GM19238 (cell line): ENCODE data around the gene FOXJ1.

ENCODE experiments used
- DNase-seq: peaks from one replicate; pipeline ENCODE4 v3.0.0; 2011; ENCODE audit warnings: low spot score; ENCODE audit not compliant: insufficient read length

FOXJ1 gene

DNA sequence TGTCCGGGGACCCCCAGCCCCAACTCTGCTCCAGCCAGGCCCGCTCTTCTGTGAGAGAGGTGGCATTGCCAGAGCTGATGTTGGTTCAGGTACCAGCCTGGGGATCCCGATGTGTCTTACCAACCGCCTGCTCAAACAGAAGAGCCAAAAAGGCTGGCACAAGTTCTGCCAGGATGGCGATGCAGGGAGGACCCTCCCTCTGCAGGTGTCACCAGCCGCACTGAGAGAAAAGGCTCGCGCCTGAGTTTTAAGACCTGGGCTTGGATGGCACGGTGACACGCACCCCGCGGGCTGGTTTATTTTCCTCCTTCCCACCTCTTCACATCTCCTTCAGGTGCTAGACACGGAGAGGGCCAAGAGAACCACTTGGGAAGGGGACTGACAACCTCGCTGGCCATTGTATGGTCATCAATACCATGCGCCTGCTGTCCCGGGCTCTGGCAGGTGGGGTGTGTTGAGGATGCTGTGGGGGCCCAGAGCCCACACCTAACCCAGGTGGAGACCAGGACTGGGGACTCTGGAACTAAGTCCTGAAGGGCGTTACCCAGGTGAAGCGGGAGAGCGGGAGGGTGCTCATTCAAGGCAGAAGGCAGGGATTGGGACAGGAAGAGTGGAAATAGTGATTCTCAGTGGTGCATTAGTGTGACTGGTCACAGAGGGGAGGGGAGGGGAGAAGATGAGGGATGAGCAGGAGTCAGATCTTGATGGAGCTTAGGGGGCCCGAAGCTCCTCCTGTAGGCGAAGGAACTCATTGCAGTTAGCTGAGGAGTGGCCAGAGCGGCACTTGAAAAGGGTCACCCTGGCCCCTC lies 16.3 kb downstream of the FOXJ1 start:
- no peak for DNase-seq

DNA sequence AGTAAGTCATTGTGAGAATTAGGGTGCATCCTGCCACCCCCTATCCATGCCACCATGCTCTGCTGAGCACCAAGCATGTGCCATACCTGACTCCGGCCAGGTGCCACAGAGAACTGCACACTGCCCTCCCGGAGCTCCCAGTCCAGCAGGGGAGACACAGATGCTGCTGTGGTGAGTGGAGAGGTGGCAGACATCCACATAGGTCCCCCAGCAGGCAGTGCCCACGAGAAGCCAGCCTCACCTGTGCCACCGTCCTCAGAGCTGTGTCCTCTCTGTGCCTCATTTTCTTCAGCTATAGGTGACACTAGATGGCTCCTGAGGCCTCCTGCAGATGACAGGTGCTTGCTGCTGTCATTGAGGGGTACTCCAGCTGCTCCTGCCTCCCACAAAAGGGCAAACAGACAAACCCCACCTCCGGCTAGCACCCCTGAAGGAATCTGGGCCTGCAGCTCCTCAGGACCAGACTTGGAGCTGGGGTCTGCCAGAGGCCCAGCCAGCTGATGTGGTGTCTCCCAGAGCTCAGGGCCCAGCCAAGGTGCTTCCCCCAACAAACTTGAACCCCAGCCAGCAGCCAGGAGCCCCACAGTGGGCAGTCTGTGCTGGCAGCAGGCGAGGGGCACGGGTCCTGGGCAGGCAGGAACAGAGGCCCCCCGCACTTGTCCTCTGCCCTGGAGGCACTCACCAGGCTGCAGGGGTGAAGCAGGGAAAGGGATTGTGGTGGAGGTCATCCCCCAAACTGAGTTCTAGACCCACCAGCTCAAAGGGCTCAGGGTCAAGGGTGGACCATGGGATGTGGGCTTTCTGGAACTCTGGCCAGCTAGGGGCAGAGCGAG lies 17.1 kb downstream of the FOXJ1 start:
- no peak for DNase-seq

GRCh38 chr17:76123191-76123499 lies 17.9 kb downstream of the FOXJ1 start:
- DNase-seq = no peak

DNA sequence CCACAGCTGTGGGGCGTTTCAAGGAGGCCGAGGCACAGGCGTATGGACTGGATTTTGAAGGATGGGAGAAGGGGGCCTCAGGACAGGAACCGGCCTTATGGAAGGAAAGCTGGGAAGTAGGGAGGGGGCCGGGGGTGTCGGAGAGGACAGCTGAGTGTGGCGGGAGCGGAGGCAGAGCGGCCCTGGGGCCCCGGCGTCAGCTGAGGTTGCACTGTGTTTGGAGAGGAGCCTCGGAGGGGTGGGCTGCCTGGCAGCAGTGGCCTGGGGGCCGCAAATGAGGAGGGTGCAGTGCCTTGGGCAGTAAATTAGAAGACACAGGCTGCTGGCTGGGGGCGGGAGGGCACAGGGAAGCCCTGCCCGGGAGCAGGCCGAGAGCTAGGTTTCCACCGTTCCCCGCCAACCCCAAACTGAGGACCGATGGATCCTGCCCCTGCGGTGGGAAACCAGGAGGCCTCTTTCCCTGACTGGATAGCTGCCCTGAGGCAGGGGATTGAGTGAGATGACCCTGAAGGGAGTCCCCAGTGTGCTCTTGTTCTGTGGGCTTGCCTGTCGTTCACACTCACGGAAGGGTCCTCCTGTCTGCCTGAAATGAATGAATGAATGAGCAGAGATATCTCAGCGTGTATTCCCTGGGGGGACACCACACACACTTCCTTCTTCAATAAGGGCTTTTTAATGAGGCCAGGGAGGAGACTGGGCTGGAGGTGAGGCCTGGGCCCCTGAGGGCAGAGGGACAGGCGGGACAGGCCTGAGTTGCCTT lies 18.4 kb downstream of the FOXJ1 start:
- peak; percentile 8 for DNase-seq

DNA sequence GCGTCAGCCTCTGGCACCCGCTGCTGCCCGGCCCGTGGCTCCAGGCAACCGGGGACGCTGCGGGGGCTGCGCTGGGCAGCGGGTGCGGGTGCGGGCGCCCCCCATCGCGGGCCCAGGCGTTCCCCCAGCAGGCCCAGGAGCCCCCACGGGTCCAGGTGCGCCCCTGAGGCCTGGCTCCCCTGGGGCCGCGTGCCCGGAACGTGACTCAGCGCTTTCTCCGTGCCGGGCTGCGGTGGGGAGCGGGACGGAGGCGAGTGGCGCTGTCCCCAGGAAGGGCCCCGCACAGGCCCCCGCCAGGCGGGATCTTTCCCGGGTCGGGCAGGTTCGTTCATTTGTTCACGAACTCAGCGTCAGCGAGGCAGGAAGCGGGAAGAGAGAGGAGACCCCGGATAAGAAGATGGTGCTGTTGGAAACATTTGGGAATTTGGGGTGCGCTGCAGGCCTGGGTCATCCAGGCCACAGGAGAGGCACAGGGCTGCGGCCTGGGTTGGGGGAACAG lies 19.1 kb downstream of the FOXJ1 start:
- peak; percentile 41 for DNase-seq

- peak; percentile 1 for DNase-seq
These were observed 20.4 kb downstream of the FOXJ1 start for GRCh38 chr17:76120658-76121008.

DNA sequence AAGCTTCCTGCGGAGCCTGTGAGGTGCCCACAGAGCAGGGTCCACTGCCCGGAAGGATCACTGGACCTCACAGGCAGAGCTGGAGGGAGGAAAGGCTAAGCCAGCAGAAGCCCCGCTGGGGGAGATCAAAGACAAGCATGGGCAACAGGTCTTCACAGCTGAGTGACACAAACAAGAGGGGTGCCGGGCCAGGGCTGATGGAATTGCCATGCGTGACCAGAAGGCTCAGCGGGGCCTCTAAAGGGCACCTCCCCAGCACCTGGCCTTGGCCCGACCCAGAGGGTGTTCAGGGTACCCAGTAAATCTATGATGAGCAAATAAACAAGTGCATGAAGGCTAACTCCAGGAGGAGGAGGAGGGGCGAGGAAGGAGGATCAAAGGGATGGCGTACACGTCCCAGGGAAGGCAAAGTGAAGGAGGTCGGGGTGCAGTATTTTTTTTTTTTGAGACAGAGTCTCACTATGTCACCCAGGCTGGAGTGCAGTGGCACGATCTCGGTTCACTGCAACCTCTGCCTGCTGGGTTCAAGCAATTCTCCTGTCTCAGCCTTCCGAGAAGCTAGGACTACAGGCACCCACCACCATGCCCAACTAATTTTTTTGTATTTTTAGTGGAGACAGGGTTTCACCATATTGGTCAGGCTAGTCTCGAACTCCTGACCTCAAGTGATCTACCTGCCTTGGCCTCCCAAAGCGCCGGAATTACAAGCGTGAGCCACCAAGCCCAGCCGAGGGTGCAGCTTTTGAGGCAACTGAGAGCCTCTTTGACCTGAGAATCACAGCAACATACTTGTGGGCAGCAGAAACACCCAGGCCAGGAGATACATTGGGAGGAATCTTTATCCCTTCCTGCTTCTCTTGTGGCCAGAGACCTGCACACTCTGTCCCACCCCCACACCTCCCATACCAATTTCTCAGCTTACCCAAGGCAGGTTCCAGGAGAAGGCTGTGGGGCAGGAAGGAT lies 21.4 kb downstream of the FOXJ1 start:
- no peak for DNase-seq

DNA sequence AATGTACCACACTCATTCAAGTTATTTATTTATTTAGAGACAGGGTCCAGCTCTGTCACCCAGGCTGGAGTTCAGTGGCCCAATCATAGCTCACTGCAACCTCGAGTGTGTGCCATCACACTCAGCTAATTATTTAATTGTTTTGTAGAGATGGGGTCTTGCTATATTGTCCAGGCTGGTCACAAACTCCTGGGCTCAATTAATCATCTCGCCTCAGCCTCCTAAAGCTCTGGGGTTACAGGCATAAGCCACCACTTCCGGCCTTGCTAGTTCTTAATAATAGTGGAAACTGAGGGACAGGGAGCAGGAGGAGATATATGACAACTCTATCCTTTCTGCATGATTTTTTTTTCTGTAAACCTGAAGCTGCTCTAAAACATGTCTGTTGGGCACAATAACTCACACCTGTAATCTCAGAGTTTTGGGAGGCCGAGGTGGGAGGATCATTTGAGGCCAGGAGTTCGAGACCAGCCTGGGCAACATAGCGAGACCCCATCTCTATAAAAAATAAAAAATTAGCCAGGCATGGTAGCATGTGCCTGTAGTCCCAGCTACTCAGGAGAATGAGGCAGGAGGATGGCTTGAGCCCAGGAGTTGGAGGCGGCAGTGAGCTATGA lies 25.8 kb downstream of the FOXJ1 start:
- DNase-seq = no peak

GRCh38 chr17:76111956-76112355 lies 29.1 kb downstream of the FOXJ1 start:
- no peak for DNase-seq

- DNase-seq = no peak
These were observed 33.5 kb downstream of the FOXJ1 start for GRCh38 chr17:76107509-76107908.

GRCh38 chr17:76106703-76107102 lies 34.3 kb downstream of the FOXJ1 start:
- no peak for DNase-seq

DNA sequence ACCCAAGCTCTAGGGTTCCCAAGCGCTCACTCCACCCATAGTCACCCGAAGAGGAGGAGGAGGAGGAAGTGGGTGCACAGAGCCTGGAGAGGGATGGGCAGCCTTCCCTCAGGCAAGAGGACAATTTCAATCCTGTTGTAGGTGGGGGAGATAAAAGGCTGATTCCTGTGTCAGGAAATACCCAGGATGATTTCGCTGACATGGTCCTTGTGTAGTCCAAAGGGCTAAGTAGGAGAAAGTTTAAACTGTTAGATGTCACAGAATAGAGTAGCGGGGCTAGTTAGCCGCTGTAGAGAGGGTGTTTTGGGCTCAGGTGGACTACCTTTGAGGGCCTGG lies 36.2 kb downstream of the FOXJ1 start:
- DNase-seq = no peak

- DNase-seq = no peak
These were observed 36.7 kb downstream of the FOXJ1 start for GRCh38 chr17:76104140-76104895.

GRCh38 chr17:76103274-76104139 lies 37.5 kb downstream of the FOXJ1 start, which contains the start of gene EXOC7:
TSS of gene EXOC7 (minus strand) at chr17:76103787. CDS start at chr17:76103692, 95 bp downstream.
- DNase-seq = peak; percentile 97

GRCh38 chr17:76102944-76103273 lies 38.1 kb downstream of the FOXJ1 start:
- no peak for DNase-seq

DNA sequence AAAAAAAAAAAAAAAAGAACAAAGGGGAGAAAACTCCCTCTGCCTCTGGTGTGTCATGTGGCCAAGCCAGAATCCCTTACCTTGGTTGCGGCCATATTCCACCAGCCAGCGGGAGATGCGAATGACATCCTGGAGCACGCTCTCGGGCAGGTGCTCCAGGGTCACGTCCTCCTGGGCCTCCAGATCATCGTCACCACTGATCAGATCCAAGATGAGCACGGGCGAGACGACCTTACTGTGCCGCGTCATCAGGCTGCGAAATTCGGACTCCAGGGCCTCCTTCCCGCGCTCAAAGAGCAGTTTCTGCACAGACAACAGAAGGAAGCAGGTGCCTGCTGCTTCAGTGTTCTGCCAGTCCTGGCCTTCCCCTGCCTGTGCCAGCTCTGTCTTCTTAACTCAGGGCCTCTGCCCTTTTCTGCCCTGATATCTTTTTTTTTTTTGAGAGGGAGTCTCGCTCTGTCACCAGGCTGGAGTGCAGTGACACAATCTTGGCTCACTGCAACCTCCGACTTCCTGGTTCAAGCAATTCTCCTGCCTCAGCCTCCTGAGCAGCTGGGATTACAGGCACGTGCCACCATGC lies 43.2 kb downstream of the FOXJ1 start:
- no peak for DNase-seq

DNA sequence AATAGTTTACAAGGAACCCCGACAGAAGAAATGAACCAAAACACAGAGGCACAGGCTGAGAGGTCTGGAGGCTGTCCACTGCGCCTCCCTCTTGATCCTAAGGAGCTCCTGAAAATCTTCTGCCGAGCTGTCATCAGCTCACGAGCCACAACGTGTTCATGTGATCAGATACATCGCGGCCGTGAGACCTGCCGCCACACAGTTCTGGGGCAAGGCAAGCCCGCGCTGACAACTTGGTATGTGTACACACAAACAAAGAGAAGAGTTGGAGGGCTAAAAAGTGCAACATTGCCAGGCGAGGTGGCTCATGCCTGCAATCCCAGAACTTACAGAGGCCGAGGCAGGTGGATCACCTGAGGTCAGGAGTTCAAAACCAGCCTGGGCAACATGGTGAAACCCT lies 45.1 kb downstream of the FOXJ1 start:
- no peak for DNase-seq

- DNase-seq = no peak
These were observed 47.0 kb downstream of the FOXJ1 start for GRCh38 chr17:76094046-76094445.
